Panc1 (cell line): ENCODE measurements around the gene ATF1. TPM values are rescaled to one million over a fixed set of nuclear protein-coding genes. Genes with fewer than 3 reads are reported as not detected.

Source experiments
- ATAC-seq: fragments of 200-7000 bp; cut with Tn5 transposase; 2 replicates; pipeline ENCODE4 v1.9.1; 2020; ENCODE audit warnings: mild to moderate bottlenecking, moderate library complexity
- BruUV-seq: library from RNA; stranded (reverse); fragments of 400-500 nt; replicated peaks from 2 replicates; lab custom pipeline; 2021; lab: Mats Ljungman, UMichigan
- CTCF ChIA-PET: fragments of 300-600 bp; sonication (Branson Sonifier 250); formaldehyde crosslinking; loops from one replicate; lab custom pipeline; 2022; ENCODE audit warnings: antibody characterized with exemption; lab: Charles Lee
- POLR2A ChIA-PET: fragments of 300-600 bp; sonication (Branson Sonifier 250); formaldehyde crosslinking; loops from one replicate; lab custom pipeline; 2022; ENCODE audit warnings: antibody characterized with exemption; lab: Charles Lee
- DNase-seq: peaks from one replicate; pipeline ENCODE4 v3.0.0-alpha.2; 2010; ENCODE audit warnings: low read depth, low spot score
- H3K27ac ChIP-seq: 2 replicates; pipeline ENCODE4 v1.5.1; 2011; ENCODE audit warnings: mild to moderate bottlenecking, low read length, inconsistent platforms
- H3K27me3 ChIP-seq: fragments of 200-500 bp; sonication (Bioruptor generic); 2 replicates; pipeline ENCODE4 v1.6.0; 2014; ENCODE audit warnings: low read length, inconsistent platforms; ENCODE audit not compliant: control insufficient read depth, insufficient read depth
- H3K36me3 ChIP-seq: fragments of 200-500 bp; sonication (Bioruptor generic); 2 replicates; pipeline ENCODE4 v1.5.1; 2014; ENCODE audit warnings: inconsistent platforms, mild to moderate bottlenecking, low read length, moderate library complexity; ENCODE audit not compliant: control insufficient read depth, insufficient read depth
- H3K4me1 ChIP-seq: 2 replicates; pipeline ENCODE4 v1.5.1; 2011; ENCODE audit warnings: inconsistent platforms, mild to moderate bottlenecking, low read length, moderate library complexity; ENCODE audit not compliant: control insufficient read depth, insufficient read depth
- H3K4me3 ChIP-seq, 2 experiments: 2 replicates each; pipeline ENCODE4 v1.5.1; 2011 to 2012; ENCODE audit warnings: low read depth in 2 of 2, low read length in 2 of 2, mild to moderate bottlenecking in 2 of 2, inconsistent platforms in 1 of 2, moderate library complexity in 1 of 2
- H3K9me3 ChIP-seq: fragments of 200-500 bp; sonication (Bioruptor generic); 2 replicates; pipeline ENCODE4 v1.5.1; 2014; ENCODE audit warnings: low read depth, mild to moderate bottlenecking, inconsistent platforms, low read length, moderate library complexity; ENCODE audit not compliant: control insufficient read depth, insufficient read depth
- CTCF ChIP-seq: fragments of 450-650 bp; IDR thresholded peaks from 2 replicates; pipeline ENCODE4 v1.5.1; 2017; ENCODE audit warnings: mild to moderate bottlenecking
- POLR2AphosphoS5 ChIP-seq: IDR thresholded peaks from 2 replicates; pipeline ENCODE4 v1.6.1; 2012; ENCODE audit warnings: mild to moderate bottlenecking, low read depth, low read length, moderate library complexity
- REST ChIP-seq, 2 experiments: IDR thresholded peaks; 2 replicates each; pipeline ENCODE4 v1.6.1; 2011 to 2012; ENCODE audit warnings: low read depth in 2 of 2, control low read depth in 1 of 2, low read length in 1 of 2, mild to moderate bottlenecking in 1 of 2, moderate library complexity in 1 of 2; ENCODE audit not compliant: insufficient read depth in 1 of 2
- SIN3A ChIP-seq: IDR thresholded peaks from 2 replicates; pipeline ENCODE4 v1.6.1; 2012; ENCODE audit warnings: low read depth, mild to moderate bottlenecking, low read length, moderate library complexity, borderline replicate concordance; ENCODE audit not compliant: insufficient read depth
- TCF7L2 ChIP-seq: IDR thresholded peaks from 2 replicates; pipeline ENCODE4 v1.6.1; 2011; ENCODE audit warnings: mild to moderate bottlenecking, low read depth, low read length, inconsistent platforms
- in situ Hi-C: cut with HindIII; loops from 2 replicates; pipeline ENCODE4 v1.10.0; 2016; ENCODE audit warnings: low sequenced_read_pairs, low pct_unique_long_range_greater_than_20kb
- intact Hi-C: fragments of 100-400 bp; cut with micrococcal nuclease; formaldehyde crosslinking; loops from one replicate; pipeline ENCODE4 v1.10.0; 2022; ENCODE audit not compliant: unreplicated experiment
- total RNA-seq: library from RNA; stranded (reverse); gene quantifications from one replicate; pipeline ENCODE4 v1.2.1, GENCODE V29; 2021; ENCODE audit not compliant: unreplicated experiment

Gene ATF1
- total RNA-seq, 1 experiment from 2014 or later: 52.2 TPM

- H3K27me3 ChIP-seq: no peaks in the 10 kb centered on the region
- no peak overlapping the region for H3K27ac ChIP-seq
- no peaks in the 10 kb centered on the region for H3K4me1 ChIP-seq
- no peaks in the 10 kb centered on the region for H3K9me3 ChIP-seq
- ATAC-seq (no peak), DNase-seq (no peak)
- H3K4me3 ChIP-seq: no peak overlapping the region
- TF ChIP-seq POLR2AphosphoS5: no peak
- no peak for TF ChIP-seq SIN3A
- no peak for TF ChIP-seq REST (IDR thresholded peaks at IDR 0.05; ENCODE audit: insufficient read depth in 1 of 2, low read depth in 2 of 2, low read length in 1 of 2)
- no peak for TF ChIP-seq TCF7L2
- TF ChIP-seq CTCF: no peak
- intact Hi-C loops: no loop called here
- POLR2A ChIA-PET: no interaction called here
- CTCF ChIA-PET: no interaction called here
- in situ Hi-C loops: no loop called here
- no TSS peak for BruUV-seq
- H3K36me3 ChIP-seq: no peaks in the 10 kb centered on the region
These were observed 15.0 kb downstream of the ATF1 start for GRCh38 chr12:50778663-50779590.

- in situ Hi-C loops: no loop called here
- H3K36me3 ChIP-seq: no peaks in the 10 kb centered on the region
- no peak overlapping the region for H3K4me3 ChIP-seq
- DNase-seq (no peak), ATAC-seq (no peak)
- ChIA-PET CTCF (no interaction called here), POLR2A (no interaction called here)
- no peaks in the 10 kb centered on the region for H3K9me3 ChIP-seq
- no peaks in the 10 kb centered on the region for H3K4me1 ChIP-seq
- TF ChIP-seq TCF7L2 (no peak), SIN3A (no peak), REST (IDR thresholded peaks at IDR 0.05; ENCODE audit: insufficient read depth in 1 of 2, low read depth in 2 of 2, low read length in 1 of 2) (no peak), CTCF (no peak), POLR2AphosphoS5 (no peak)
- BruUV-seq: no TSS peak
- no peak overlapping the region for H3K27ac ChIP-seq
- H3K27me3 ChIP-seq: no peaks in the 10 kb centered on the region
- intact Hi-C loops: no loop called here
These were observed 16.1 kb downstream of the ATF1 start for GRCh38 chr12:50780013-50780412.
